Large intestine (tissue), 3 donors: Measurements from ENCODE around the gene UGCG. TPM values are rescaled to one million over a fixed set of nuclear protein-coding genes. Genes with fewer than 3 reads are reported as not detected.

Experiments
- DNase-seq, 2 donors: peaks; one replicate each; pipeline versions ENCODE4 v3.0.0 to v3.0.0-alpha.2; 2013
- H3K27ac ChIP-seq: one replicate; pipeline ENCODE4 v1.5.1; 2013; ENCODE audit warnings: low read length
- H3K27me3 ChIP-seq: 2 replicates; pipeline ENCODE4 v1.6.1; 2013; ENCODE audit warnings: low read length; ENCODE audit not compliant: control insufficient read depth, insufficient read depth
- H3K36me3 ChIP-seq: 2 replicates; pipeline ENCODE4 v1.6.1; 2013; ENCODE audit warnings: low read length; ENCODE audit not compliant: control insufficient read depth, insufficient read depth
- H3K4me1 ChIP-seq: one replicate; pipeline ENCODE4 v1.6.1; 2013; ENCODE audit warnings: low read length; ENCODE audit not compliant: control insufficient read depth, insufficient read depth
- H3K4me3 ChIP-seq: one replicate; pipeline ENCODE4 v1.5.1; 2013; ENCODE audit warnings: low read length
- H3K9me3 ChIP-seq: one replicate; pipeline ENCODE4 v1.6.1; 2013; ENCODE audit warnings: mild to moderate bottlenecking, low read depth, low read length, moderate library complexity; ENCODE audit not compliant: control insufficient read depth
- WGBS: methylation state at CpG from one replicate; pipeline ENCODE4 v1.1.5; 2013; ENCODE audit warnings: low lambda C conversion rate; ENCODE audit not compliant: insufficient coverage; 5-methylcytosine and 5-hydroxymethylcytosine counted together
- polyA plus RNA-seq: library from polyadenylated mRNA; unstranded; fragments of 120-200 nt; gene quantifications from one replicate; pipeline ENCODE4 v1.2.1, GENCODE V29; 2013

Gene UGCG
- polyA plus RNA-seq, 1 donor, result 68.7 TPM

GRCh38 chr9:111916234-111916645 lies 19.6 kb downstream of the UGCG start:
- Histone ChIP-seq H3K4me3 (no peak overlapping the region), H3K4me1 (peaks cover 8% of the 10 kb centered on the region), H3K27ac (no peak overlapping the region), H3K9me3 (no peaks in the 10 kb centered on the region), H3K36me3 (peaks cover 24% of the 10 kb centered on the region), H3K27me3 (no peaks in the 10 kb centered on the region)
- no peak for DNase-seq
- no CpG with 5 or more reads among the region's 3 CpGs for WGBS

- Histone ChIP-seq H3K4me3 (no peak overlapping the region), H3K9me3 (no peaks in the 10 kb centered on the region), H3K27me3 (no peaks in the 10 kb centered on the region), H3K4me1 (peaks cover 5% of the 10 kb centered on the region), H3K27ac (no peak overlapping the region), H3K36me3 (peaks cover 25% of the 10 kb centered on the region)
- no peak for DNase-seq
- WGBS, result 100% methylated on average over 1 of the region's 5 CpGs
Observed at GRCh38 chr9:111917201-111917600, 20.6 kb downstream of the UGCG start.

- Histone ChIP-seq H3K9me3 (no peaks in the 10 kb centered on the region), H3K27ac (no peak overlapping the region), H3K36me3 (peaks cover 27% of the 10 kb centered on the region), H3K4me3 (no peak overlapping the region), H3K27me3 (no peaks in the 10 kb centered on the region), H3K4me1 (peaks cover 2% of the 10 kb centered on the region)
- no peak for DNase-seq
- WGBS, result 73% methylated on average over 3 of the region's 9 CpGs
Observed at GRCh38 chr9:111917980-111918379, 21.4 kb downstream of the UGCG start.

GRCh38 chr9:111919875-111920274 lies 23.3 kb downstream of the UGCG start:
- Histone ChIP-seq H3K4me1 (peaks cover 1% of the 10 kb centered on the region), H3K27me3 (no peaks in the 10 kb centered on the region), H3K9me3 (no peaks in the 10 kb centered on the region), H3K27ac (no peak overlapping the region), H3K4me3 (no peak overlapping the region), H3K36me3 (peaks cover 34% of the 10 kb centered on the region)
- WGBS, result 80% methylated on average over 2 of the region's 4 CpGs
- no peak for DNase-seq

- H3K36me3 ChIP-seq, result peaks cover 31% of the 10 kb centered on the region
- H3K27ac ChIP-seq, result no peak overlapping the region
- H3K9me3 ChIP-seq, result no peaks in the 10 kb centered on the region
- DNase-seq, result no peak
- no peaks in the 10 kb centered on the region for H3K27me3 ChIP-seq
- no peak overlapping the region for H3K4me3 ChIP-seq
- WGBS, result 100% methylated on average over 1 of the region's 7 CpGs
- H3K4me1 ChIP-seq, result peaks cover 3% of the 10 kb centered on the region
Observed at GRCh38 chr9:111920531-111920930, 23.9 kb downstream of the UGCG start.

- peaks cover 31% of the 10 kb centered on the region for H3K36me3 ChIP-seq
- H3K9me3 ChIP-seq, result peaks cover 2% of the 10 kb centered on the region
- H3K4me1 ChIP-seq, result peaks cover 3% of the 10 kb centered on the region
- no peak overlapping the region for H3K4me3 ChIP-seq
- DNase-seq, result no peak
- H3K27me3 ChIP-seq, result no peaks in the 10 kb centered on the region
- no peak overlapping the region for H3K27ac ChIP-seq
Observed at GRCh38 chr9:111922324-111923013, 25.9 kb downstream of the UGCG start.

- Histone ChIP-seq H3K9me3 (peaks cover 2% of the 10 kb centered on the region), H3K4me1 (peaks cover 7% of the 10 kb centered on the region), H3K27ac (no peak overlapping the region), H3K4me3 (no peak overlapping the region), H3K27me3 (no peaks in the 10 kb centered on the region), H3K36me3 (peaks cover 28% of the 10 kb centered on the region)
- no peak for DNase-seq
Observed at GRCh38 chr9:111924281-111924680, 27.7 kb downstream of the UGCG start.

GRCh38 chr9:111925017-111925770 lies 28.6 kb downstream of the UGCG start:
- peaks cover 14% of the 10 kb centered on the region for H3K4me1 ChIP-seq
- 52% methylated on average over 5 of the region's 7 CpGs for WGBS

GRCh38 chr9:111925784-111926183 lies 29.2 kb downstream of the UGCG start:
- Histone ChIP-seq H3K36me3 (peaks cover 31% of the 10 kb centered on the region), H3K27me3 (no peaks in the 10 kb centered on the region), H3K4me3 (no peak overlapping the region), H3K27ac (peak overlapping the region; percentile 75), H3K9me3 (peaks cover 2% of the 10 kb centered on the region), H3K4me1 (peaks cover 14% of the 10 kb centered on the region)
- WGBS, result no CpG with 5 or more reads among the region's 2 CpGs
- DNase-seq, result no peak

More at GRCh38 chr9:111925017-111925770, 28.6 kb downstream of the UGCG start:
- H3K27me3 ChIP-seq, result no peaks in the 10 kb centered on the region
- H3K4me3 ChIP-seq, result no peak overlapping the region
- H3K9me3 ChIP-seq, result peaks cover 2% of the 10 kb centered on the region
- DNase-seq, result peak in 1 of 2 donors; percentile 50
- H3K27ac ChIP-seq, result peak overlapping the region; percentile 47
- H3K36me3 ChIP-seq, result peaks cover 29% of the 10 kb centered on the region

GRCh38 chr9:111926421-111926875 lies 29.8 kb downstream of the UGCG start:
- H3K27ac ChIP-seq, result peak overlapping the region; percentile 75
- 69% methylated on average over 2 of the region's 6 CpGs for WGBS
- DNase-seq, result no peak
- no peak overlapping the region for H3K4me3 ChIP-seq
- peaks cover 2% of the 10 kb centered on the region for H3K9me3 ChIP-seq
- H3K27me3 ChIP-seq, result no peaks in the 10 kb centered on the region
- H3K36me3 ChIP-seq, result peaks cover 30% of the 10 kb centered on the region
- peaks cover 14% of the 10 kb centered on the region for H3K4me1 ChIP-seq

GRCh38 chr9:111928359-111928720 lies 31.7 kb downstream of the UGCG start:
- DNase-seq, result peak; percentile 69 to 89
- no peak overlapping the region for H3K4me3 ChIP-seq
- peaks cover 43% of the 10 kb centered on the region for H3K36me3 ChIP-seq
- H3K27me3 ChIP-seq, result no peaks in the 10 kb centered on the region
- peaks cover 14% of the 10 kb centered on the region for H3K4me1 ChIP-seq
- peak overlapping the region; percentile 82 for H3K27ac ChIP-seq
- H3K9me3 ChIP-seq, result peaks cover 2% of the 10 kb centered on the region
